HG03520 (cell line): ENCODE measurements around the gene PRTN3.
"Not testable (repeated sequence)": the region's sequence is repeated elsewhere in the genome, so short reads cannot be mapped to it uniquely, and the experiment has no call there.

Source experiments
- ATAC-seq: cut with Tn5 transposase; IDR thresholded peaks from one replicate; pipeline ENCODE4 v1.9.1; 2021; ENCODE audit warnings: mild to moderate bottlenecking, moderate library complexity; ENCODE audit not compliant: unreplicated experiment

The PRTN3 gene

DNA sequence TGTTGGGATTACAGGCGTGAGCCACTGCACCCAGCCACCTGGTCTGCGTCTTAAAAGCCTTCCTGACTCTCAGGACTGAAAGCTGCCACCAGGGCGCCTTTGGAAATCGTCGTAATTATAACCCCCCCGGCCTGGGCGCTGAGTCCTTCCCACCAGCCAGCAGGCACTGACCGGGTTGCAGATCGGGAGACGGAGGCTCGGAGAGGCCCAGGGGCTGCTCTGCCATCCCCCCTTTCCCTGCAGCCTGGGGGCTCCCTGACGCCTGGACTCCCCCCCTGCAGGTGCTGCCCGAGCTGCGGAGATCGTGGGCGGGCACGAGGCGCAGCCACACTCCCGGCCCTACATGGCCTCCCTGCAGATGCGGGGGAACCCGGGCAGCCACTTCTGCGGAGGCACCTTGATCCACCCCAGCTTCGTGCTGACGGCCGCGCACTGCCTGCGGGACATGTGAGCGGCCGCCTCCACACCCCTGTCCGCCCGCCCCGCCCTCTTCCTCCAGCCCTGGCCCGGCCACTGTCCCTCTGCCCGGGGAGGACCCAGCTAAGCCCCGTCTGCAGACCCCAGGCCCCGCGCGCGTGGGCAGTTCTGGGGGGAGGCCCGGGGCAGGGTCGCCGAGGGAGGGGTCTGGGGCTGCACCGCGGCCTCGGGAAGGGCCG, 2.5 kb downstream of the PRTN3 start:
- ATAC-seq, result no peak

DNA sequence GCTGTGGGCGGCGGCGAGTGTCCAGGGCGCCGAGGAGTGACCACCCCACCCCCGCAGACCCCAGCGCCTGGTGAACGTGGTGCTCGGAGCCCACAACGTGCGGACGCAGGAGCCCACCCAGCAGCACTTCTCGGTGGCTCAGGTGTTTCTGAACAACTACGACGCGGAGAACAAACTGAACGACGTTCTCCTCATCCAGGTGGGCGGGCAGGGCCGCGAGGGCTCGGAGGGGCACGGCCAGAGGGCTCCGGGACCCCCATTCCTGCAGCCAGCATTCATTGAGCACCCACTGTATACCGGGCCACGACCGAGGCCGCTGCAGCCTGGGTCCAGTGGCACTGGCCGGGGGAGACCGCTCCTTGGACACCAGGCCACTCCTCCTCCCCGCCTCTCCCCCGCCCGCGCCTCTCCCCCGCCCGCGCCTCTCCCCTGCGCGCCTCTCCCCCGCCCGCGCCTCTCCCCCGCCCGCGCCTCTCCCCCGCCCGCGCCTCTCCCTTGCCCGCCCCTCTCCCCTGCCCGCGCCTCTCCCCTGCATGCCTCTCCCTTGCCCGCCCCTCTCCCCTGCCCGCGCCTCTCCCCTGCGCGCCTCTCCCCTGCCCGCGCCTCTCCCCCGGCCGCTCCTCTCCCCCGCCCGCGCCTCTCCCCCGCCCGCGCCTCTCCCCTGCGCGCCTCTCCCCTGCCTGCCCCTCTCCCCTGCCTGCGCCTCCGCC, 3.2 kb downstream of the PRTN3 start:
- no peak for ATAC-seq

DNA sequence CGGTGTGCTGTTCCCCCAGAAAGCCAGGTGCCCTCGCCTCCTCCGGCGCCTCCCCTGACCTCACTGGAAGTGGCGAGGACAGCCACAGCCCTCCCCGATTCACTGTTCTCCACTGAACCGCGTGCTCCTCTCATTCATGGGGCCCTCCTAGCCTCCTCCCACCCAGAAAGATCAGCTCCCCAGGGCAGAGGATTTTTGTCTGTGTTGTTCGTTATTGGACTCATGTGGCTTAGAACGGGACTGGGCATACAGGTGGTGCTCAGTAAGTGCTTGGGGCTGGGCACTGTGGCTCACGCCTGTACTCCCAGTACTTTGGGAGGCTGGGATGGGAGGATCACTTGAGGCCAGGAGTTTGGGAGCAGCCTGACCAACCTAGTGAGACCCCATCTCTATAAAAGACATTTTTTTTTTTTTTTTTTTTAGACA, 3.8 kb downstream of the PRTN3 start:
- ATAC-seq, result no peak

DNA sequence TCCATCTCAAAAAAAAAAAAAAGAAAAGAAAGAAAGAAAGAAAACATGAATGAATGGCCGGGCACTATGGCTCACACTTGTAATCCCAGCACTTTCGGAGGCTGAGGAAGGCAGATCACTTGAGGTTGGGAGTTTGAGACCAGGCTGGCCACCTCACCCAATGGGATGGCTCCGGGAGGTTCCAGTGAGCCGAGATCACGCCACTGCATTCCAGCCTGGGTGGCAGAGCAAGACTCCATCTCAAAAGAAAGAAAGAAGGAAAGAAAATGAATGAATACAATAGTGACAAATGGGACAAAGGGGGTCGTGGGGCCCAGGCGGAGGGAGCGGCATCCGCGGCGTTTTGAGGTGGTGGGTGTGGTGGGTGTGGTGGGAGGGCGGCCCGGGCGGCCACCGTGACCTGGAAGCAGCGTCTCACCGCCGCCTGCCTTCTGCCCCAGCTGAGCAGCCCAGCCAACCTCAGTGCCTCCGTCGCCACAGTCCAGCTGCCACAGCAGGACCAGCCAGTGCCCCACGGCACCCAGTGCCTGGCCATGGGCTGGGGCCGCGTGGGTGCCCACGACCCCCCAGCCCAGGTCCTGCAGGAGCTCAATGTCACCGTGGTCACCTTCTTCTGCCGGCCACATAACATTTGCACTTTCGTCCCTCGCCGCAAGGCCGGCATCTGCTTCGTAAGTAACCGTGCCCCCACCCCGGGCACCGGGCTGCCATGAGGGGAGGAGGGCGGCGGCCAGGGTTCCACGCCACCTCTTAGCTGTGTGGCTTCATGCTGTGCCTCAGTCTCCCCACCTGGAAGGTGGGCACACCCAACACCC, 5.1 kb downstream of the PRTN3 start:
- no peak for ATAC-seq

DNA sequence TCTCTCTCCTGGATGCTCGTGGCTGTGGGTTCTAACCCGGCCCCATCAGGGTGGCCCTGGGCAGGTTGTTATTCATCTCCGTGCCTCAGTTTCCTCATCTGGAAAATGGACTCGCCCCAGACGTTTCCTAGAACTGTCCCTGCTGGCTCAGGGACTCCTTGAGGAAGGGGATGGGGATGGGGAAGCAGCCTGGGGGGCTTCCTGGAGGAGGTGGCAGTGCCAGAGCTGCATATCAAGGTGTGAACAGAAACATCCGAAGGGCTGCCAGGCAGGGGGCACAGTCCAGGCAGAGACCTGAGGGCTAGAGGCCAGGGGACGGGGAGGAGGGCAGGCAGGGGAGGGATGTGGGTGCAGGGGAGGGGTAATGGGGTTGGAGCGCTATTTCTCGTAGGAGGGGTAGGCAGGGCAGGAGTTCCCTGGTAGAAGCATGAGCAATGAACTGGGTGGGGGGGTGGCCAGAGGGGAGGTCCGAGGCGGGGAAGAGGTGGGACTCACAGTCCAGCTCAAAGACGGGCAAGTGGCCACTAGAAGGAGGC, 7.7 kb downstream of the PRTN3 start:
- ATAC-seq, result no peak

DNA sequence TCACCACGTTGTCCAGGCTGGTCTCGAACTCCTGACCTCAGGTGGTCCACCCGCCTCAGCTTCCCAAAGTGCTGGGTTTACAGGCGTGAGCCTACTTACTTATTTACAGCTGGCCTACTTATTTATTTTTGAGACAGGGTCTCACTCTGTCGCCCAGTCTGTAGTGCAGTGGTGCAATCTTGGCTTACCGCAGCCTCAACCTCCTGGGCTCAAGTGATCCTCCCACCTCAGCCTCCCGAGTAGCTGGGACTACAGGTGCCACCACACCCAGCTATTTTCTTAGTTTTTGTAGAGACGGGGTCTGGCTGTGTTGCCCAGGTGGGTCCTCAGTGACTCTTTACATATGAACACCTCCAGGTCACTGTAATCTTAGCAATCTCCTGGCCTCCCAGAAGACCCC, 8.4 kb downstream of the PRTN3 start:
- not testable (repeated sequence) for ATAC-seq

DNA sequence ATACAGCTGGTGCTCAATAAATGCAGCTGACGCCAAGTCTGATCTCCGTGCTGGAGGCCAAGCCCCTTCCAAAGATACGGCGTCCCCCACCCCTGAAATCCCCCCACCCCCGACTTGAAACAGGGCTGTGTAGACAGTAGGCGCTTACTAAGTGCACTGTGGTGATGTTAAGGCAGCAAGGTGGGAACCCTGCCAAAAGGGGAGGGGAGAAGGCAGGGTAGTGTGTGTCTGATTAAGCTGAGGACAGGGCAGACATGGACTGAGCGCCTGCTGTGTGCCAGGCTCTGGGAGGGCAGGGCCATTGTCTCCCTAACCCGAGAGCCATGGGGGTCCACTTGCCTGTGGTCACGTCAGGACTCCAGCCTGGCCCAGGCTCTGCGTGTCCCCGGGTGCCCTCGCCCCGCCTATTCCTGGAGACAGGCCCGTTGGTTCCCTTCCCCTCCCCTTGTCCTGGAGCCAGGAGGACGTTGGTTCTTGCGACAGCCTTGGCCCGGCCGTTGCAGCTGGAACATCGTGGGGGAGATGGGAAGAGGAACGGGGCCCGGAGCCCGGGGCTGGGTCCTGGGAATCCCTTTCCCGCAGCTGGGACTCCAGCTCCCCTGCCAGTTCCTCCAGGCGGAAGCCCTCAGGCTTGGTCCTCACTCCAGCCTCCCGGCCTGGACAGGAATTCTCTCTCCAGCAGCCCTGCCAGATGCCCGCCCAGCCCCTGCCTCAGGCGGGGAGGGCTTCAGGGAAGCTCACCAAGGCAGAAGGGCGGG, 9.6 kb downstream of the PRTN3 start:
- ATAC-seq, result no peak

DNA sequence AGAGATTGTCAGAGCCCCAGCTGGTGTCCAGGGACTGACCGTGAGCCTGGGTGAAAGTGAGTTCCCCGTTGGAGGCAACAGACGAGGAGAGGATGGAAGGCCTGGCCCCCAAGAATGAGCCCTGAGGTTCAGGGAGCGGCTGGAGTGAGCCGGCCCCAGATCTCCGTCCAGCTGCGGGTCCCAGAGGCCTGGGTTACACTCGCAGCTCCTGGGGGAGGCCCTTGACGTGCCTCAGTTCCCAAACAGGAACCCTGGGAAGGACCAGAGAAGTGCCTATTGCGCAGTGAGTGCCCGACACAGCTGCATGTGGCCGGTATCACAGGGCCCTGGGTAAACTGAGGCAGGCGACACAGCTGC, 10.2 kb downstream of the PRTN3 start:
- no peak for ATAC-seq

DNA sequence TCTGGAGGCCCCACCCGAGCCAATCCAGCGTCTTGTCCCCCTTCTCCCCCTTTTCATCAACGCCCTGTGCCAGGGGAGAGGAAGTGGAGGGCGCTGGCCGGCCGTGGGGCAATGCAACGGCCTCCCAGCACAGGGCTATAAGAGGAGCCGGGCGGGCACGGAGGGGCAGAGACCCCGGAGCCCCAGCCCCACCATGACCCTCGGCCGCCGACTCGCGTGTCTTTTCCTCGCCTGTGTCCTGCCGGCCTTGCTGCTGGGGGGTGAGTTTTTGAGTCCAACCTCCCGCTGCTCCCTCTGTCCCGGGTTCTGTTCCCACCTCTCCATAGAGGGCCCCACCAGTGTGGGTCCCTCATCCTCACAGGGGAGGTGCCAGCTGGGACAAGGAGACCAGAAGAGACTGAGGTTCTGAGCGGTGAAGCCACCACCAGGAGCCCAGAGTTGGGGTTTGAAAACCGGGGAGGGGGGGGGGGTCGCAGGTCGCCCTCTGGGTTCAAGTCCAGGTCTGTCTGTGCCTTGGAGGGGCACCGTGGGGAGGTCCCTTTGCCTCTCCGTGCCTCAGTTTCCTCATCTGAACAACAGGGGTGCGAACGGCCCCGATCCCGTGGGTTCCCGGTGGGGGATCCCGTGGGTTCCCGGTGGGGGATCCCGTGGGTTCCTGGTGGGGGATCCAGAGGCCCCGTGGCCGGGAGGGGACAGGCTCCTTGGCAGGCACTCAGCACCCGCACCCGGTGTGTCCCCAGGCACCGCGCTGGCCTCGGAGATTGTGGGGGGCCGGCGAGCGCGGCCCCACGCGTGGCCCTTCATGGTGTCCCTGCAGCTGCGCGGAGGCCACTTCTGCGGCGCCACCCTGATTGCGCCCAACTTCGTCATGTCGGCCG, 11.6 kb downstream of the PRTN3 start, which contains the start of gene ELANE:
ELANE (plus strand) TSS at position 168 of the 878 bp plus-strand sequence; CDS start at position 194, 26 bp downstream.
- ATAC-seq, result no peak

DNA sequence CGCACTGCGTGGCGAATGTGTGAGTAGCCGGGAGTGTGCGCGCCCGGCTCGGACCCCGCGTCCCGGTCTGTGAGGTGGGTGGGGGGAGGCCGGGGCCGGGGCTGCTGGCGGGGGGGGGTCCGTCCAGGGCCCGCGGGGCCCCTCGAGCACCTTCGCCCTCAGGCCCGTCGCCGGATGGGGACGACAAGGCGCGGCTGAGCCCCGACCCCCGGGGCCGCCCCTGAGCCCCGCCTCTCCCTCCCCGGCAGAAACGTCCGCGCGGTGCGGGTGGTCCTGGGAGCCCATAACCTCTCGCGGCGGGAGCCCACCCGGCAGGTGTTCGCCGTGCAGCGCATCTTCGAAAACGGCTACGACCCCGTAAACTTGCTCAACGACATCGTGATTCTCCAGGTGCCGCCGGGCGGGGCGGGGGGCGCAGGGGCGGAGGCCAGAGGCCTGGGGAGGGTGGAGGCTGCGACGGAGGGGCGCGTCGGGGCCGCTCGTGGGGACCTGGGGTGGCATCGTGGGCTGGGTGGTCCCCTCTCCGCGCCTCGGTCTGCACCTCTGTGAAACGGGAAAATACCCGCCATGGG, 12.3 kb downstream of the PRTN3 start:
- ATAC-seq, result no peak

DNA sequence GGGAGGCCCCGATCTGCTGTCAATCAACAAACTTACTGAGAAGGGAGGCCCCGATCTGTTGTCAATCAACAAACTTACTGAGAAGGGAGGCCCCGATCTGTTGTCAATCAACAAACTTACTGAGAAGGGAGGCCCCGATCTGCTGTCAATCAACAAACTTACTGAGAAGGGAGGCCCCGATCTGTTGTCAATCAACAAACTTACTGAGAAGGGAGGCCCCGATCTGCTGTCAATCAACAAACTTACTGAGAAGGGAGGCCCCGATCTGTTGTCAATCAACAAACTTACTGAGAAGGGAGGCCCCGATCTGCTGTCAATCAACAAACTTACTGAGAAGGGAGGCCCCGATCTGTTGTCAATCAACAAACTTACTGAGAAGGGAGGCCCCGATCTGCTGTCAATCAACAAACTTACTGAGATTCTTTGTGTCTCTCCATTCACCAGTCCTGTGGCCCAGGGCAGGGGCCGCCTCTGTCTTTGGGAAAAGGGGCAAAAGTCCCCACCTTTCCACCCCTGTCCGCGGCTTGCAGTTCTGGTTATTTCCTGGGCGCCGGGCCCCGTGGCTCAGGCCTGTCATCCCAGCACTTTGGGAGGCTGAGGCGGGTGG, 12.9 kb downstream of the PRTN3 start:
- ATAC-seq, result not testable (repeated sequence)

DNA sequence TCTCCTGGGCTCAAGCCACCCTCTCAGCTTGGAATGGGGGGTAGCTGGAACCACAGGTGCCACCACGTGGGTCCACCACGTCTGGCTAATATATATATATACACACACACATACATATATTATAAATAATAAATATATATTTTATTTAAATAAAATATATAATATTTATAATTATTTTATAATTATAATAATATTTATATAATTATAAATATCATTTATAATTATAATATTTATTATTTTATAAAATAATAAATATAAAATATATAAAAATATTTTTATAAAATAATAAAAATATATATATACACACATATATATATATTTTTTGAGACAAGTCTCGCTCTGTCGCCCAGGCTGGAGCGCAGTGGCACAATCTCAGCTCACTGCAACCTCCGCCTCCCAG, 13.8 kb downstream of the PRTN3 start:
- ATAC-seq, result no peak

DNA sequence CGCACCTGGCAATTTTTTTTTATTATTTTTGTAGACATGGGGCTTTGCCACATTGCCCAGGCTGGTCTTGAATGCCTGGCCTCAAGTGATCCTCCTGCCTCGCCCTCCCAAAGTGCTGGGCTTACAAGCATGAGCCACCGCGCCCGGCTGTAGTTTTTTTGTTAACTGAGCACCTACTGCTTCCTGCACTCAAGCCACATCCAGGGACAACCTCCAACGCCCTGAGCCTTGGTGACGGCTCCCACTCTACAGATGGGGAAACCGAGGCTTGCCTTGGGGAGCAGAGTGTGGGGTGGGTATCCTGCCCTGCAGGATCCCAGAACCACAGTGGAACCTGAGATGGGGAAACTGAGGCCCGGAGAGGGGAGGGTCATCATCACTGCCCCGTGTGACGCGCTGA, 14.3 kb downstream of the PRTN3 start:
- no peak for ATAC-seq

DNA sequence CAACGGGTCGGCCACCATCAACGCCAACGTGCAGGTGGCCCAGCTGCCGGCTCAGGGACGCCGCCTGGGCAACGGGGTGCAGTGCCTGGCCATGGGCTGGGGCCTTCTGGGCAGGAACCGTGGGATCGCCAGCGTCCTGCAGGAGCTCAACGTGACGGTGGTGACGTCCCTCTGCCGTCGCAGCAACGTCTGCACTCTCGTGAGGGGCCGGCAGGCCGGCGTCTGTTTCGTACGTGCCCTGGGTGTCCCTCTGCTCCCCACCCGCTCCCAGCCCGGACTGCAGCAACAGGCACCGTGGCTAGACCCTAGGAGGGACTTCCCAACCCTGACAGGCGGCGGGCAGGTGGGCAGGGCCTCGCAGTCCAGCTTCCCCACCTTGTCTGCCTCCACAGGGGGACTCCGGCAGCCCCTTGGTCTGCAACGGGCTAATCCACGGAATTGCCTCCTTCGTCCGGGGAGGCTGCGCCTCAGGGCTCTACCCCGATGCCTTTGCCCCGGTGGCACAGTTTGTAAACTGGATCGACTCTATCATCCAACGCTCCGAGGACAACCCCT, 14.8 kb downstream of the PRTN3 start:
- ATAC-seq, result no peak

DNA sequence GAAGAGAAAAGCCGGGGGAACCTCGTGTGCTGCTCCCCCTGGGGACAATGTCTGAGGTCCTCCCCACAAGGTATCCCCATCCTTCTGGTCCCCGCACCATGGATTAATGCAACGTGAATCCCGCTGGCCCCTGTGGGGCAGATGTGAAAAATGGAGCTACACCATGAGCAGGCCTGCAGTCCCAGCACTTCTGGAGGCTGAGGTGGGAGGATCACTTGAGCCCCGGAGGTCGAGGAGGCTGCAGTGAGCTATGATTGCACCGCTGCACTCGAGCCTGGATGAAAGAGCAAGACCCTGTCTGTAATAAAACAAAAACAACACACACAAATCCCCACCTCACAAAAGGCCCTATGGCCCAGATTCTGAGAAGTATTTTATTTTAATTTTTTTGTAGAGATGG, 17.5 kb downstream of the PRTN3 start:
- no peak for ATAC-seq

DNA sequence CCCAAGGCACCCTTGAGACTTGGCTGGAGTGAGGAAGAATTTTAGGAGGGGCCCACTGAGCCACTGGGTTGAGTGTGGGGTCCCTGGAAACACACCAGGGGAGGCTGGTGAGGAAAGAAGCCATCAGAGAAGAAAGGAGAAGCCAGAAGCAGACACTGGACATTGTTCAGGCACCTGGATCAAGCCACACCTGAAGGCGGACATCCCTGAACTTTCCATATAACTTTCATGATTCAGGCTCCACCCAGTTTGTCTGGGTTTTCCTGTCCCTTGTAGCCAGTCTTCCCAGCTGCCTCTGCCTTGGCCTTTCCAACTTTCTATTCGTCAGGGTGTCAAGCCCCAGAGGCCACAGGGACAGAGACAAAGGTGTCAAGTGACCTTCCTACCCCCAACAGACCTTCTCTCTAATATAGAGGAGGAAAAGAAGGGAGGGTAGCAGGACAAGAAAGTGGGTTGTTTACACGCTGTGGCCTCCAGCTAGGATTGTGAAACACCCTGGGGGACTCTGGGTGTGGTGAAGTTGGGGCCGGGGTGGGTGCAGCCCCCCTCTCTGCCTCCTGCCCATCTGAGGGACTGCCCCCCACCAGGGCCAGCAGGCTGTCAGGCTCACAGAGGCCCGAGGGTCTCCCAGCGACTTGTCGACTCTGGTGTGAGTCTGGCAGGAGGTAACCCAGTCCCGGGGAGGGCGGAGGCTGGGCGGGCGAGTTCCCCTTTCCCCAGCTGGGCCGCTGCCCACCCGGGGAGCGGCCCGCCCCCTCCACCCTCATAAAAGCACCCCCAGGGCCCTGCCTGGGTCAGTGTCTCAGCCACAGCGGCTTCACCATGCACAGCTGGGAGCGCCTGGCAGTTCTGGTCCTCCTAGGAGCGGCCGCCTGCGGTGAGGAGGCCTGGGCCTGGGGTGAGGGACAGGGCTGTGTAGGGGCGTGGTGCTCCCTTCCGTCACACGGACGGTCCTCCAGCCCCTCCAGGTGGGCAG, 18.4 kb downstream of the PRTN3 start, which contains the start of gene CFD:
CFD (plus strand) TSS at position 797 of the 976 bp plus-strand sequence; CDS start at position 823, 26 bp downstream.
- no peak for ATAC-seq

DNA sequence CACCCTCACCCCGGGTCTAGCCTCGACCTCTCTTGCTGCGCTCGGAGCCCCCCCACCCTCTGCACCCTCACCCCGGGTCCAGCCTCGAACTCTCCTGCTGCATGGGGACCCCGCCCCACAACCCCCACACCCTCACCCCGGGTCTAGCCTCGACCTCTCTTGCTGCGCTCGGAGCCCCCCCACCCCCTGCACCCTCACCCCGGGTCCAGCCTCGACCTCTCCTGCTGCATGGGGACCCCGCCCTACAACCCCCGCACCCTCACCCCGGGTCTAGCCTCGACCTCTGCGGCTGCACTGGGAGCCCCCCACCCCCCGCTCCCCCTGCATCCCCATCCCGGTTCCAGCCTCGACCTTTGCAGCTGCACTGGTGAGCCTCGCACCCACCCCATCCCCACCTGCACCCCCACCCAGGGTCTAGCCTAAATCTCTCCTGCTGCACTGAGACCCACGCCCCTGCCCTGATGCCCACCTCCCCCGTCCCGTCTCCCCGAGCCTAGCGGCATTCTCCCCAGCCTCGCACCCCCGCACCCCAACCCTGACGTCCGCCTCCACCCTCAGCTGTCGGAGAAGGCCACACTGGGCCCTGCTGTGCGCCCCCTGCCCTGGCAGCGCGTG, 20.4 kb downstream of the PRTN3 start:
- ATAC-seq, result no peak
